ENCODE data around the gene MAML2. TPM values are rescaled to one million over a fixed set of nuclear protein-coding genes. Genes with fewer than 3 reads are reported as not detected.

Gene MAML2
- total and polyA plus RNA-seq, 2 of the 8 experiments (the other 6 are each of a cell fraction or from before 2014, with no cell fraction given) = 3.8 to 6.6 TPM

DNA sequence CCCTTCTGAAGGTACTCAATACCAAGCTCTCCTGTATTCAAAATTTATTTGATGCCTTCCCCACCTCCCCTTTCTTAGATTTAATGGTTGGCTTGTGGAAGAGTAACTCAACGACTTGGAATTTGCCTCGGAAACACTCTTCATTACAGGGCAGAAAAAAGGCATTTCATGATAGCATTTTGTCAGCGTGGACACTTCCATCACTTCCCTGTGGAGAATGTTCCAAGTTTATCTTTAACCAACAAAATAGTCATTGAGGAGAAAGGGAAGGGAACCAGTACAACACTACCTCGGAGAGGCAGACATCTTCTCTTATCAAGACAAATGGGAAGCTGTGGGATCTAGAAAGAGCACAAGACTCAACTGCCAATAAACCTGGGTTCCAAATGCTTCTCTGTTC lies 241.8 kb downstream of the MAML2 start:
- Histone ChIP-seq H3K18ac (ENCODE audit: extremely low read depth, low read length) (no peak overlapping the region), H3K56ac (replicated peaks; ENCODE audit: insufficient read length, low read depth, low read length) (no peak overlapping the region), H2BK12ac (ENCODE audit: low read depth, low read length) (no peak overlapping the region), H2BK120ac (replicated peaks; ENCODE audit: low read depth, low read length) (no peak overlapping the region), H3K9me3 (ENCODE audit: insufficient read depth in 2 of 2, low read depth in 1 of 2, low read length in 1 of 2) (no peaks in the 10 kb centered on the region), H2BK15ac (ENCODE audit: low read length) (no peak overlapping the region), H2BK5ac (ENCODE audit: low read depth, low read length) (no peak overlapping the region), H3K9ac (replicated peaks in 1 of 4; ENCODE audit: extremely low read depth in 1 of 4, low read depth in 3 of 4, low read length in 3 of 4) (no peak overlapping the region), H3K4me2 (ENCODE audit: insufficient read depth in 1 of 2, low read depth in 2 of 2, low read length in 2 of 2) (no peak overlapping the region), H3K4me1 (replicated peaks in 1 of 4; ENCODE audit: control insufficient read depth in 3 of 4, insufficient read depth in 4 of 4, low read length in 3 of 4) (no peaks in the 10 kb centered on the region; a peak in 2 of 7 replicates), H4K8ac (ENCODE audit: extremely low read depth, insufficient read depth, low read length) (no peak overlapping the region), H4K5ac (ENCODE audit: insufficient read length, low read depth, low read length) (no peak overlapping the region), H2AK5ac (ENCODE audit: low read depth, low read length) (no peak overlapping the region), H2BK20ac (ENCODE audit: low read length) (no peak overlapping the region), H4K20me1 (replicated peaks in 1 of 2; ENCODE audit: control insufficient read depth in 1 of 2, insufficient read depth in 2 of 2, low read length in 2 of 2) (no peaks in the 10 kb centered on the region), H3K27me3 (replicated peaks in 1 of 4; ENCODE audit: control insufficient read depth in 3 of 4, extremely low read depth in 1 of 4, insufficient read depth in 3 of 4, low read length in 3 of 4) (no peaks in the 10 kb centered on the region), H3K79me1 (ENCODE audit: low read depth, low read length) (no peaks in the 10 kb centered on the region), H3K23me2 (ENCODE audit: low read depth, low read length) (no peaks in the 10 kb centered on the region), H3K36me3 (ENCODE audit: control insufficient read depth in 2 of 4, insufficient read depth in 4 of 4, low read length in 3 of 4) (no peaks in the 10 kb centered on the region), H3K27ac (ENCODE audit: low read depth, low read length) (no peak overlapping the region), H4K91ac (replicated peaks; ENCODE audit: insufficient read length, low read length) (no peak overlapping the region), H3K4me3 (ENCODE audit: extremely low read depth in 1 of 4, insufficient read depth in 2 of 4, low read depth in 3 of 4, low read length in 4 of 4) (no peak overlapping the region), H3K14ac (ENCODE audit: insufficient read length) (no peak overlapping the region), H3K79me2 (ENCODE audit: control insufficient read depth in 1 of 2, insufficient read depth in 2 of 2, low read length in 2 of 2) (no peaks in the 10 kb centered on the region), H2AFZ (ENCODE audit: low read length) (no peak overlapping the region), H3K23ac (ENCODE audit: insufficient read length) (no peak overlapping the region), H3K4ac (replicated peaks; ENCODE audit: insufficient read length, low read depth, low read length) (no peak overlapping the region)
- no peak for DNase-seq (ENCODE audit: low read depth in 1 of 2, low spot score in 2 of 2)
- WGBS, 2 experiments (ENCODE audit: extremely low coverage in 1 of 2, insufficient coverage in 1 of 2, insufficient read length in 1 of 2, insufficient replicate concordance in 2 of 2, low coverage in 1 of 2, low lambda C conversion rate in 2 of 2, missing lambda C conversion rate in 1 of 2) = 86% methylated on average over 4 of the region's 4 CpGs; no CpG with 5 or more reads in 1 of the 2 experiments
- ChIA-PET POLR2A (ENCODE audit: partially characterized antibody) (interaction anchor here (1.7 kb wide), 1 partner anchor 10 kb away, joined by 6 read pairs; no protein-coding TSS in a partner anchor), CTCF (ENCODE audit: partially characterized antibody) (interaction anchor here (0.9 to 1.5 kb wide), 5 partner anchors 21 to 240 kb away, joined by 3 to 5 read pairs (median 3); no protein-coding TSS in a partner anchor)
- no peak for TF ChIP-seq TBP (IDR thresholded peaks at IDR 0.05; ENCODE audit: low read depth, low read length)
- TF ChIP-seq GTF2F1 (IDR thresholded peaks at IDR 0.05; ENCODE audit: borderline replicate concordance, low read depth, low read length) = no peak
- TF ChIP-seq RFX5 (IDR thresholded peaks at IDR 0.05; ENCODE audit: borderline replicate concordance, low read depth, low read length) = no peak
- TF ChIP-seq SP2 (IDR thresholded peaks at IDR 0.05; ENCODE audit: low read length) = no peak
- no peak for TF ChIP-seq POLR2AphosphoS5 (IDR thresholded peaks at IDR 0.05; ENCODE audit: low read depth, low read length)
- no peak for TF ChIP-seq POU5F1 (IDR thresholded peaks at IDR 0.05; ENCODE audit: low read depth, low read length)
- TF ChIP-seq CEBPB (IDR thresholded peaks at IDR 0.05; ENCODE audit: low read depth, low read length) = no peak
- TF ChIP-seq JUN (IDR thresholded peaks at IDR 0.05; ENCODE audit: low read depth, low read length) = no peak
- no peak for TF ChIP-seq SP4 (IDR thresholded peaks at IDR 0.05; ENCODE audit: low read length)
- TF ChIP-seq, protein P1, sequence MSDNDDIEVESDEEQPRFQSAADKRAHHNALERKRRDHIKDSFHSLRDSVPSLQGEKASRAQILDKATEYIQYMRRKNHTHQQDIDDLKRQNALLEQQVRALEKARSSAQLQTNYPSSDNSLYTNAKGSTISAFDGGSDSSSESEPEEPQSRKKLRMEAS (IDR thresholded peaks at IDR 0.05) = no peak
- TF ChIP-seq TAF7 (optimal IDR thresholded peaks at IDR 0.05; ENCODE audit: borderline replicate concordance, low read depth, low read length) = no peak
- no peak for TF ChIP-seq SUZ12 (IDR thresholded peaks at IDR 0.05; ENCODE audit: low read length)
- TF ChIP-seq KDM1A (IDR thresholded peaks at IDR 0.05; ENCODE audit: borderline replicate concordance, low read length) = no peak
- no peak for TF ChIP-seq YY1 (IDR thresholded peaks at IDR 0.05; ENCODE audit: low read depth, low read length)
- no peak for FAIRE-seq
